Tibial nerve (tissue), 4 donors: ENCODE results near the gene TGFB1I1. TPM values are rescaled to one million over a fixed set of nuclear protein-coding genes. Genes with fewer than 3 reads are reported as not detected.
A peak's percentile ranks its signal among the peaks of the same experiment; 100 is the strongest.

Experiments used
- DNase-seq, 2 donors: peaks; one replicate each; pipeline ENCODE4 v3.0.0-alpha.2; 2019; ENCODE audit warnings: low spot score in 2 of 2
- H3K27ac ChIP-seq, 4 donors: fragments of 200-600 bp; sonication (generic) in 3 of 4; one replicate each; pipeline ENCODE4 v1.5.1; 2017 to 2019; ENCODE audit warnings: mild to moderate bottlenecking in 1 of 4
- H3K27me3 ChIP-seq, 2 donors: fragments of 200-600 bp; sonication (generic) in 1 of 2; one replicate each; pipeline versions ENCODE4 v1.5.1 to v1.6.0; 2017 to 2019
- H3K36me3 ChIP-seq, 3 donors: fragments of 200-600 bp; sonication (generic); one replicate each; pipeline ENCODE4 v1.5.1; 2018 to 2019
- H3K4me1 ChIP-seq, 4 donors: fragments of 200-600 bp; sonication (generic) in 3 of 4; one replicate each; pipeline ENCODE4 v1.5.1; 2017 to 2019
- H3K4me3 ChIP-seq, 4 donors: fragments of 200-600 bp; sonication (generic) in 3 of 4; one replicate each; pipeline ENCODE4 v1.5.1; 2017 to 2019; ENCODE audit warnings: mild to moderate bottlenecking in 1 of 4, moderate library complexity in 1 of 4
- H3K9me3 ChIP-seq, 4 donors: fragments of 200-600 bp; sonication (generic) in 3 of 4; one replicate each; pipeline ENCODE4 v1.5.1; 2017 to 2019
- EP300 ChIP-seq, 2 donors: sonication (generic); formaldehyde crosslinking; IDR thresholded peaks; one replicate each; pipeline ENCODE4 v1.6.1; 2017; ENCODE audit warnings: antibody characterized with exemption in 2 of 2, mild to moderate bottlenecking in 1 of 2
- POLR2A ChIP-seq, 2 donors: fragments of 450-650 bp; IDR thresholded peaks; one replicate each; pipeline ENCODE4 v1.6.1; 2017; ENCODE audit warnings: antibody characterized with exemption in 2 of 2, mild to moderate bottlenecking in 2 of 2, moderate library complexity in 2 of 2
- WGBS, 2 donors: methylation state at CpG; one replicate each; pipeline ENCODE4 v1.1.5; 2018; 5-methylcytosine and 5-hydroxymethylcytosine counted together
- total RNA-seq, 4 donors: library from RNA; depleted of rRNA; stranded (reverse); fragments of >200 nt; gene quantifications; one replicate each; pipeline ENCODE4 v1.1.0, GENCODE V29; 2016
- TF ChIP-seq, protein P1 (sequence below), 5 experiments: fragments of 200-600 bp in 3 of 5; fragments of 450-650 bp in 2 of 5; sonication (generic) in 3 of 5; IDR thresholded peaks; one replicate each; pipeline ENCODE4 v1.5.1; 2016 to 2019; ENCODE audit warnings: antibody characterized with exemption in 5 of 5, mild to moderate bottlenecking in 3 of 5, moderate library complexity in 2 of 5

Gene TGFB1I1
- total RNA-seq, 4 donors from 2014 or later: 29.3 to 68.7 (median 53.5) TPM

DNA sequence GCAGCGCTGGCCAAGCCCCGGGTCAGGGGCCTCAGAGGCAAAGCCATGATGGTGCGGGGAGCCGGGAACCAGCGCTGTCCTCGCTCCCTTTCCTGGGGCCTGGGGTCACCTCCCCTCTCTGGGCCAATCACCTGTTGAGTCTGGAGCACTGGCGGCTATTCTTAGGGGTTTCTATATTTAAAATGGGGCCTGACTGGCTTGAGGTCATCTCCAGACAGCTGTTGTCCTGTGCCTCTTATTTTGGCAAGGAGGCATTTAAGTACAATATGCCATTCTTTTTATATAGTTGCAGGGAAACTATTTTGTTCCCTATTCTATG lies 43.7 kb upstream of the TGFB1I1 start, which contains the start of gene COX6A2:
TSS of gene COX6A2 (minus strand) at position 82 of the 319 bp plus-strand sequence. CDS start at position 47, 35 bp downstream.
- Histone ChIP-seq H3K36me3 (no peaks in the 10 kb centered on the region), H3K9me3 (no peaks in the 10 kb centered on the region), H3K4me1 (peaks cover 0 to 11% (median 4%) of the 10 kb centered on the region in 4 donors), H3K27ac (peak within 1 kb of the TSS in 1 of 4 donors; percentile 45), H3K4me3 (peak within 1 kb of the TSS; percentile 13 to 56 (median 27)), H3K27me3 (no peaks in the 10 kb centered on the region)
- TF ChIP-seq EP300 (IDR thresholded peaks at IDR 0.05): no peak
- TF ChIP-seq POLR2A (IDR thresholded peaks at IDR 0.05): no peak
- TF ChIP-seq, protein P1, sequence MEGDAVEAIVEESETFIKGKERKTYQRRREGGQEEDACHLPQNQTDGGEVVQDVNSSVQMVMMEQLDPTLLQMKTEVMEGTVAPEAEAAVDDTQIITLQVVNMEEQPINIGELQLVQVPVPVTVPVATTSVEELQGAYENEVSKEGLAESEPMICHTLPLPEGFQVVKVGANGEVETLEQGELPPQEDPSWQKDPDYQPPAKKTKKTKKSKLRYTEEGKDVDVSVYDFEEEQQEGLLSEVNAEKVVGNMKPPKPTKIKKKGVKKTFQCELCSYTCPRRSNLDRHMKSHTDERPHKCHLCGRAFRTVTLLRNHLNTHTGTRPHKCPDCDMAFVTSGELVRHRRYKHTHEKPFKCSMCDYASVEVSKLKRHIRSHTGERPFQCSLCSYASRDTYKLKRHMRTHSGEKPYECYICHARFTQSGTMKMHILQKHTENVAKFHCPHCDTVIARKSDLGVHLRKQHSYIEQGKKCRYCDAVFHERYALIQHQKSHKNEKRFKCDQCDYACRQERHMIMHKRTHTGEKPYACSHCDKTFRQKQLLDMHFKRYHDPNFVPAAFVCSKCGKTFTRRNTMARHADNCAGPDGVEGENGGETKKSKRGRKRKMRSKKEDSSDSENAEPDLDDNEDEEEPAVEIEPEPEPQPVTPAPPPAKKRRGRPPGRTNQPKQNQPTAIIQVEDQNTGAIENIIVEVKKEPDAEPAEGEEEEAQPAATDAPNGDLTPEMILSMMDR (IDR thresholded peaks at IDR 0.05): no peak
- 46 to 57% methylated on average over 2 to 7 of the region's 7 CpGs for WGBS, 2 donors
- DNase-seq: no peak

DNA sequence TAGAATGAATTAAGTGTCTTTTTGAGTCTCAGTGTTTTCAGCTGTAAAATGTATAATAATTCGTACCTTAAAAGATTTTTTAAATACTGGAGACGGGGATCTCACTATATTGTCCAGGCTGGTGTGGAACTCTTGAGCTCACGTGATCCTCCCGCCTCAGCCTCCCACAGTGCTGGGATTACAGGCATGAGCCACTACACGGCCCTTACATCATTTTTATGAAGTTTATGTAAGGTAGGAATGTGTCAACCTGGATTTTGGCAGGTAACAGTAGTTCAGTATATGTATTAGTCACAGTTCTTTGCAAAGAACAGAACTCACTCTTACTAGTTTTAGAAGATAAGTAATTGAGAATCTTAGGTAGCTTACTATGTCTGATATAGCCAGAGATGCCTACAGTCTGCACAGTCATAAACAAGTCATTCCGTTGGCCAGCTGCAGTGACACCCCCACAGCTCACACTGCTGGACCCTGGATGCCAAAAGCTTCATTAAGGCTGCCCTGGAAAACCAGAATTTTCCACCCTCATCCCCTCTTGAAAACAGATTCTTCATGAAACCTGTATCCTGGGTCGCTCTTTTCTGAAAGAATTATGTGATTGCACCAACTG lies 43.2 kb upstream of the TGFB1I1 start:
- no peaks in the 10 kb centered on the region for H3K36me3 ChIP-seq
- no peak overlapping the region for H3K4me3 ChIP-seq
- TF ChIP-seq EP300 (IDR thresholded peaks at IDR 0.05) (no peak), POLR2A (IDR thresholded peaks at IDR 0.05) (no peak)
- TF ChIP-seq, protein P1 (IDR thresholded peaks at IDR 0.05): no peak
- H3K9me3 ChIP-seq: no peaks in the 10 kb centered on the region
- no peak overlapping the region for H3K27ac ChIP-seq
- 68 to 70% methylated on average over 7 of the region's 7 CpGs for WGBS, 2 donors
- no peak for DNase-seq
- H3K27me3 ChIP-seq: no peaks in the 10 kb centered on the region
- H3K4me1 ChIP-seq: peaks cover 0 to 11% (median 4%) of the 10 kb centered on the region in 4 donors

DNA sequence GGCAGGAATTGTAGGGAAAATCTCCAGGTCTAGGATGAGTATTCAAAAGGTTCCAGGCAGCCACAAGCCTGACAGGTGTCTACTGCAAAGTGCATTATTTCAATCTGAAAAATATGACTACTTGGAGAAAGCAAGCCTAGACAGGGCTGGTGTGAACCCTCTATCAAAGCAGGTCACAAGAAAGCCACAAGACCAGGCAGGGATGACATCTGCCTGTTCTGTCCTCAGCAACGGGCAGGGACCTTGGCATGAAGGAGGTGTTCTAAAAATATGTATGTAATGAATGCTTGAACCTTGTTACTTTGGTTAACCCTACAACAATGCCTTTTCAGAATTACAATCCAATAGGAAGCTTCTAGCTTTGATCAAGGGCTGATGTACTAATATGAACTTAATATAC lies 42.6 kb upstream of the TGFB1I1 start:
- Histone ChIP-seq H3K9me3 (no peaks in the 10 kb centered on the region), H3K36me3 (no peaks in the 10 kb centered on the region), H3K27ac (no peak overlapping the region), H3K4me3 (no peak overlapping the region), H3K4me1 (peaks cover 0 to 11% (median 4%) of the 10 kb centered on the region in 4 donors), H3K27me3 (no peaks in the 10 kb centered on the region)
- 5 to 13% methylated on average over 1 of the region's 1 CpG for WGBS, 2 donors
- no peak for DNase-seq
- TF ChIP-seq POLR2A (IDR thresholded peaks at IDR 0.05): no peak
- no peak for TF ChIP-seq EP300 (IDR thresholded peaks at IDR 0.05)
- TF ChIP-seq, protein P1 (IDR thresholded peaks at IDR 0.05): no peak

DNA sequence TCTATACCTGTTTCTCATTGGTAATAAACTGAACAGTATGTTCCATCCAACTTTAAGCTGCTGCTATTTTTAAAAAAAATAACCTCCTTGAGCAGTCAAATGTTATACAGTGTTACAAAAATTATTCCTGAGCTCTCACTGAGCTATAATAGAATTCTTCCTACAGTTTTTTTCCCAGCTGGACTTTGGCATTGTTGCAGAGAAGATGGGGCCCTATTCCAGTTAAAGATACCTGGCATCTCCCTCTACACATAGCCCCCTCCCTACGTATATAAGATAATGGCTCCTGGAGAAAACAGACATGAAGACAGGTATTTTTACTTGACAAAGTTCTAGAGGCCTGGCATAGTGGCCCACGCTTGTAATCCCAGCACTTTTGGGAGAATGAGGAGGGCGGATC lies 42.2 kb upstream of the TGFB1I1 start:
- H3K27ac ChIP-seq: no peak overlapping the region
- TF ChIP-seq, protein P1 (IDR thresholded peaks at IDR 0.05): no peak
- TF ChIP-seq EP300 (IDR thresholded peaks at IDR 0.05) (no peak), POLR2A (IDR thresholded peaks at IDR 0.05) (no peak)
- H3K4me3 ChIP-seq: no peak overlapping the region
- 85 to 88% methylated on average over 3 of the region's 3 CpGs for WGBS, 2 donors
- no peaks in the 10 kb centered on the region for H3K9me3 ChIP-seq
- DNase-seq: no peak
- H3K27me3 ChIP-seq: no peaks in the 10 kb centered on the region
- no peaks in the 10 kb centered on the region for H3K36me3 ChIP-seq
- peaks cover 0 to 11% (median 4%) of the 10 kb centered on the region in 4 donors for H3K4me1 ChIP-seq

DNA sequence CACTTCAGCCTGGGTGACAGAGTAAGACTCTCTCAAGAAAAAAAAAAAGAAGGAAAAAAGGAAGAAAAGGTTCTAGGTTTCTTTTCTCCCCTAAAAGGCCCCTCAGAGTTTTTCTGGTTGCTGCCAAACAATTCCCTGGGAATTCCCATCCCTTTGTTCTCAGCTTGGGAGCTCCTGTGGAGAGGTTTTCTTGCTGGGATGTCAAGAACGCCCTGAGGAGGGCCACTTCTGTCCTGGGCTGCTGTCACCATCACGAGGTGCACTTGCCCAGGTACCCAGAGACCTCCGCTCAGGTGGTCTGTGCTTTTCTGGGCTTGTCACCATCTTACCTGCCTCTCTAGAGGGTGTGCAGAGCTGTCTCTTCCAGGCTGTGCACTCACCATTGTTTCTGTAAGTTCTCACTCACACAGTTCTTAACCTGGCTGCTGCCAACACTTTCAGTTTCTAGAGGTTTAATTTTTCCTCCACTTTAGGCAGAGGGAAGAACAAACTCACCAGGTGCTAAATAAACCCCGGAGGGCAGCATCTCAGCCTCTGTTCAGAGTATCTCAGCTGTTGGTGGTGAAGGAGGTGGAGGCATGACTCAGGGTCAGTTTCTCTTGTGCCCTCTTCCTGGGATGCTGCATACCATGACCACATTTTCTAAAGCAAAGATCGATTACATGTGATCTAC lies 41.4 kb upstream of the TGFB1I1 start:
- no peak overlapping the region for H3K27ac ChIP-seq
- H3K4me3 ChIP-seq: no peak overlapping the region
- H3K9me3 ChIP-seq: no peaks in the 10 kb centered on the region
- no peak for DNase-seq
- TF ChIP-seq, protein P1 (IDR thresholded peaks at IDR 0.05): no peak
- TF ChIP-seq POLR2A (IDR thresholded peaks at IDR 0.05) (no peak), EP300 (IDR thresholded peaks at IDR 0.05) (no peak)
- H3K4me1 ChIP-seq: peaks cover 0 to 11% (median 4%) of the 10 kb centered on the region in 4 donors
- no peaks in the 10 kb centered on the region for H3K27me3 ChIP-seq
- WGBS, 2 donors: 43 to 46% methylated on average over 5 of the region's 5 CpGs
- H3K36me3 ChIP-seq: peaks cover 0 to 2% (median 0%) of the 10 kb centered on the region in 3 donors
